H1 (cell line): ENCODE results near the gene ACADSB. TPM values are rescaled to one million over a fixed set of nuclear protein-coding genes. Genes with fewer than 3 reads are reported as not detected.

ENCODE experiments used
- ATF2 ChIP-seq: IDR thresholded peaks from 2 replicates; pipeline ENCODE4 v1.6.1; 2012; ENCODE audit warnings: low read length, inconsistent platforms
- CHD7 ChIP-seq: fragments of 300-600 bp; sonication (generic); IDR thresholded peaks from 2 replicates; pipeline ENCODE4 v1.7.1; 2012; ENCODE audit warnings: low read length, moderate library complexity, mild to moderate bottlenecking, inconsistent platforms; ENCODE audit not compliant: insufficient replicate concordance
- KDM4A ChIP-seq: IDR thresholded peaks from one replicate; pipeline ENCODE4 v1.7.1; 2012; ENCODE audit warnings: low read depth, mild to moderate bottlenecking, moderate library complexity, low read length, inconsistent platforms; ENCODE audit not compliant: severe bottlenecking
- MAX ChIP-seq: IDR thresholded peaks from 2 replicates; pipeline ENCODE4 v1.6.1; 2012; ENCODE audit warnings: inconsistent platforms
- NRF1 ChIP-seq: IDR thresholded peaks from 2 replicates; pipeline ENCODE4 v1.6.1; 2011; ENCODE audit warnings: mild to moderate bottlenecking, low read depth, low read length, improper control_type of control experiment
- SIN3A ChIP-seq, 2 experiments: IDR thresholded peaks in 1 of 2; conservative IDR thresholded peaks in 1 of 2; 2 replicates each; pipeline ENCODE4 v1.6.1; 2011 to 2012; ENCODE audit warnings: low read length in 2 of 2, improper control_type of control experiment in 1 of 2, low read depth in 1 of 2, mild to moderate bottlenecking in 1 of 2
- SUZ12 ChIP-seq: fragments of 200-600 bp; sonication (generic); IDR thresholded peaks from 2 replicates; pipeline ENCODE4 v1.6.1; 2012; ENCODE audit warnings: mild to moderate bottlenecking, inconsistent platforms, low read length, moderate library complexity, mixed read lengths
- USF2 ChIP-seq: IDR thresholded peaks from 2 replicates; pipeline ENCODE4 v1.6.1; 2011; ENCODE audit warnings: low read length, improper control_type of control experiment
- polyA plus RNA-seq, 7 experiments: library from polyadenylated mRNA; depleted of rRNA in 3 of 7; stranded (reverse) in 5 of 7; unstranded in 2 of 7; fragments of >200 nt in 5 of 7; fragments of 200-250 nt in 2 of 7; gene quantifications; 1 replicate in 5 of 7; 2 replicates in 1 of 7; 4 replicates in 1 of 7; pipeline versions ENCODE4 v1.2.1 to v1.2.3, GENCODE V29; 2011 to 2013; ENCODE audit warnings: missing spikeins in 2 of 7, mixed read lengths in 2 of 7
- total RNA-seq: library from RNA; stranded (reverse); fragmentation: NEBNext Ultra II Directional; extraction: Animal tissue kit (Norgen Biotek cat#: 25700); gene quantifications from 2 replicates; pipeline ENCODE4 v1.2.1, GENCODE V29; 2021

ACADSB gene
- total and polyA plus RNA-seq, 2 of the 8 experiments (the other 6 are each of a cell fraction or from before 2014, with no cell fraction given): 5.6 to 11.2 TPM

- TF ChIP-seq CHD7: no peak
- no peak for TF ChIP-seq USF2
- TF ChIP-seq KDM4A: no peak
- TF ChIP-seq ATF2: no peak
- no peak for TF ChIP-seq MAX
- no peak for TF ChIP-seq SIN3A (conservative IDR thresholded peaks at IDR 0.05 in 1 of 2, IDR thresholded peaks at IDR 0.05 in 1 of 2; ENCODE audit: low read depth in 1 of 2, low read length in 2 of 2)
- no peak for TF ChIP-seq SUZ12
- TF ChIP-seq NRF1: no peak
Measured at GRCh38 chr10:123000155-123000554, 8.7 kb upstream of the ACADSB start (continued).
